GM21447 (cell line): Measurements from ENCODE around the gene TBC1D19.
A peak's percentile ranks its signal among the peaks of the same experiment; 100 is the strongest.
"Not testable (repeated sequence)": the region's sequence is repeated elsewhere in the genome, so short reads cannot be mapped to it uniquely, and the experiment has no call there.

ENCODE experiments used
- ATAC-seq: cut with Tn5 transposase; IDR thresholded peaks from one replicate; pipeline ENCODE4 v1.9.1; 2021; ENCODE audit not compliant: unreplicated experiment

TBC1D19 gene

GRCh38 chr4:26682436-26682835 lies 98.6 kb downstream of the TBC1D19 start:
- ATAC-seq, result no peak

GRCh38 chr4:26685250-26685649 lies 101.4 kb downstream of the TBC1D19 start:
- no peak for ATAC-seq

- ATAC-seq, result no peak
Observed at GRCh38 chr4:26687728-26688127, 103.8 kb downstream of the TBC1D19 start.

GRCh38 chr4:26690506-26690905 lies 106.6 kb downstream of the TBC1D19 start:
- no peak for ATAC-seq

- ATAC-seq, result no peak
Observed at GRCh38 chr4:26692014-26692726, 108.3 kb downstream of the TBC1D19 start.

- ATAC-seq, result not testable (repeated sequence)
Observed at GRCh38 chr4:26694131-26694530, 110.2 kb downstream of the TBC1D19 start.

GRCh38 chr4:26700110-26700509 lies 116.2 kb downstream of the TBC1D19 start:
- no peak for ATAC-seq

GRCh38 chr4:26701095-26701494 lies 117.2 kb downstream of the TBC1D19 start:
- no peak for ATAC-seq

GRCh38 chr4:26701786-26702227 lies 117.9 kb downstream of the TBC1D19 start:
- ATAC-seq, result no peak

- no peak for ATAC-seq
Observed at GRCh38 chr4:26707342-26707741, 123.5 kb downstream of the TBC1D19 start.

GRCh38 chr4:26709246-26709645 lies 125.4 kb downstream of the TBC1D19 start:
- ATAC-seq, result no peak

- ATAC-seq, result no peak
Observed at GRCh38 chr4:26713563-26714151, 129.8 kb downstream of the TBC1D19 start.

- ATAC-seq, result no peak
Observed at GRCh38 chr4:26715636-26716242, 131.9 kb downstream of the TBC1D19 start.

GRCh38 chr4:26717332-26717731 lies 133.4 kb downstream of the TBC1D19 start:
- ATAC-seq, result no peak

- ATAC-seq, result no peak
Observed at GRCh38 chr4:26719954-26720552, 136.2 kb downstream of the TBC1D19 start.

- no peak for ATAC-seq
Observed at GRCh38 chr4:26721685-26722084, 137.8 kb downstream of the TBC1D19 start.

- peak; percentile 94 for ATAC-seq
Observed at GRCh38 chr4:26723216-26723615, 139.3 kb downstream of the TBC1D19 start.

GRCh38 chr4:26724534-26724933 lies 140.7 kb downstream of the TBC1D19 start:
- ATAC-seq, result no peak

GRCh38 chr4:26726655-26727387 lies 142.9 kb downstream of the TBC1D19 start:
- ATAC-seq, result no peak

- ATAC-seq, result no peak
Observed at GRCh38 chr4:26727844-26728243, 144.0 kb downstream of the TBC1D19 start.

- no peak for ATAC-seq
Observed at GRCh38 chr4:26729027-26729426, 145.1 kb downstream of the TBC1D19 start.
